ENCODE data around the gene CDH15.

Gene CDH15

GRCh38 chr16:89140981-89141883 is 30.3 kb upstream of the CDH15 start:
- no peak overlapping the region for H3K4me3 ChIP-seq (replicated peaks in 1 of 2; ENCODE audit: low read depth in 2 of 2, low read length in 2 of 2)
- no peak for DNase-seq (ENCODE audit: low read depth in 2 of 2)
- no peak for TF ChIP-seq CTCF (IDR thresholded peaks at IDR 0.05; ENCODE audit: low read depth, low read length)

GRCh38 chr16:89141884-89142267 is 29.7 kb upstream of the CDH15 start:
- no peak for DNase-seq (ENCODE audit: low read depth in 2 of 2)
- H3K4me3 ChIP-seq (replicated peaks in 1 of 2; ENCODE audit: low read depth in 2 of 2, low read length in 2 of 2): no peak overlapping the region
- no peak for TF ChIP-seq CTCF (IDR thresholded peaks at IDR 0.05; ENCODE audit: low read depth, low read length)

- TF ChIP-seq CTCF (IDR thresholded peaks at IDR 0.05; ENCODE audit: low read depth, low read length): no peak
- DNase-seq (ENCODE audit: low read depth in 2 of 2): peak in 1 of 2 donors; percentile 10
- H3K4me3 ChIP-seq (replicated peaks in 1 of 2; ENCODE audit: low read depth in 2 of 2, low read length in 2 of 2): no peak overlapping the region
Measured at GRCh38 chr16:89142474-89143195, 28.9 kb upstream of the CDH15 start.

- no peak for TF ChIP-seq CTCF (IDR thresholded peaks at IDR 0.05; ENCODE audit: low read depth, low read length)
- H3K4me3 ChIP-seq (replicated peaks in 1 of 2; ENCODE audit: low read depth in 2 of 2, low read length in 2 of 2): no peak overlapping the region
- DNase-seq (ENCODE audit: low read depth in 2 of 2): no peak
Measured at GRCh38 chr16:89143201-89143741, 28.3 kb upstream of the CDH15 start.

DNA sequence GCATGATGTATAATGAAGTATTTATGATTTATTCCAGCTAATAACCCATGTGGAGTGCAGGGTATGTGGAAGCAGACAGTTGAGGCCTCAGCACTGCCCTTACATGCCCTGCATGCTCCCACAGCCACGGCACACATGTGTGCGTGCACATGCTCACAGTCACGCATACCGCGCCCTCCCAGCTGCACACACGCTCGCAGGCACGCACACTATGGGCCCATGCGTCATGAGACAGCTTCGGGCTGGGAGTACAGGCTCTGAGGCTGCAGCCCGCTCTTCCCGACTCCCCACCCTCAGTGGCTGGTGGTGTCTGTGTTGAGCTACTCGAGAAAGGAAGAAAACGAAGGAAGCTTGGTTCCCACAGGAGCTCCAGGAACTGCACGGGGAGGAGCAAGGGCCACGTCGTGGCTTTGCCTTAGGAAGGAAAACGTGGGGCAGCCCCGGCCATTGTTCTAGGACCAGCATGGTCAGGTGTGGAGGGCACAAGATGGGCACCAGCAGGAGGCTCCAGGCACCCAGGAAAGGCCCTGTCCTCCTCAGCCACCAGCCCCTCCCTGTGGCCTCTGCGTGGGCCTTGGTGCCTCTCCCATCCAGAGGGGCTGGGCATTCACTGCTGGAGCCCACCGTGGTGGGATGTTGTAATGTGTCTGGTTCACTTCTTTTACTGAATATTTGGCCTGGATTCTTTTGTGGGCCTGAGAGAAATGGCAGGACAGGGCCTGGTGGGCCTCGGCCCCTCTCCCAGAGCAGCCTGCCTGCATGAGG is 27.5 kb upstream of the CDH15 start:
- no peak for TF ChIP-seq CTCF (IDR thresholded peaks at IDR 0.05; ENCODE audit: low read depth, low read length)
- no peak for DNase-seq (ENCODE audit: low read depth in 2 of 2)
- H3K4me3 ChIP-seq (replicated peaks in 1 of 2; ENCODE audit: low read depth in 2 of 2, low read length in 2 of 2): no peak overlapping the region

DNA sequence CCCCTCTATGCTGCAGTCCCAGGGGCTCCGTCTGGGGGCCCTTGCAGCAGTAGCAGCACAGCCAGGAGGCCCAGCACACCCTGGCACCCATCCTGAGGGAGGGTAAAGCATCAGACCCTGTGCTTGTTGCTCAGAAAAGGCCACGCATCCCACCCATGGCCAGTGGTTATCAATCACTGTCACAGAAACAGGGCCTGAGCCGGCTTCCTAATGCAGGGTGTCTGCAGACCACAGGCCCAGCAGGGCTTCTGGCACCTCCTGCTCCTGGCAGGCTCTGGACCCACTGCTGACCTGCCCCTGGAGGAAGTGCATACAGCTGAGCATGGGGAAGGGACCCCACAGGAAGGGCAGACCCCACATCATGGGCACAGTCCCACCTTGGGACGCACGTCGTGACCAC is 26.9 kb upstream of the CDH15 start:
- TF ChIP-seq CTCF (IDR thresholded peaks at IDR 0.05; ENCODE audit: low read depth, low read length): no peak
- no peak for DNase-seq (ENCODE audit: low read depth in 2 of 2)
- H3K4me3 ChIP-seq (replicated peaks in 1 of 2; ENCODE audit: low read depth in 2 of 2, low read length in 2 of 2): no peak overlapping the region
